HEK293 (cell line): Measurements from ENCODE around the gene KCTD11.

Source experiments
- CTCF ChIA-PET: fragments of 350-600 bp; formaldehyde crosslinking; extraction: SDS; loops from one replicate; lab custom pipeline; 2021; ENCODE audit warnings: antibody characterized with exemption; lab: Yijun Ruan, JAX
- POLR2A ChIA-PET: fragments of 300-600 bp; formaldehyde crosslinking; extraction: SDS; loops from one replicate; lab custom pipeline; 2020; ENCODE audit warnings: antibody characterized with exemption, inconsistent platforms; lab: Yijun Ruan, JAX
- H3K27ac ChIP-seq: fragments of 200-500 bp; sonication (Bioruptor generic); 2 replicates; pipeline ENCODE4 v1.5.1; 2014; ENCODE audit warnings: low read depth, low read length, control low read depth, inconsistent platforms; ENCODE audit errors: extremely low read depth
- H3K36me3 ChIP-seq, 2 experiments: fragments of 200-500 bp in 1 of 2; sonication (Bioruptor generic) in 1 of 2; 1 replicate in 1 of 2; 2 replicates in 1 of 2; pipeline ENCODE4 v1.5.1; 2014 to 2017; ENCODE audit warnings: inconsistent platforms in 2 of 2, low read length in 2 of 2; ENCODE audit not compliant: control insufficient read depth in 2 of 2, insufficient read depth in 1 of 2
- H3K4me1 ChIP-seq: fragments of 200-500 bp; sonication (Bioruptor generic); 2 replicates; pipeline ENCODE4 v1.5.1; 2014; ENCODE audit warnings: mild to moderate bottlenecking, low read length, inconsistent platforms; ENCODE audit not compliant: control insufficient read depth, insufficient read depth
- H3K4me3 ChIP-seq: 2 replicates; pipeline ENCODE4 v1.5.1; 2011; ENCODE audit warnings: low read depth, mild to moderate bottlenecking, control low read depth, low read length, moderate library complexity
- H3K9me3 ChIP-seq: fragments of 200-500 bp; sonication (Bioruptor generic); 2 replicates; pipeline ENCODE4 v1.5.1; 2014; ENCODE audit warnings: low read depth, low read length, inconsistent platforms; ENCODE audit not compliant: control insufficient read depth, insufficient read depth
- INSM2 ChIP-seq: fragments of 450-650 bp; formaldehyde crosslinking; IDR thresholded peaks from 2 replicates; pipeline ENCODE4 v1.5.1; 2016; ENCODE audit warnings: missing biosample characterization, missing genetic modification characterization
- KLF7 ChIP-seq: fragments of 450-650 bp; formaldehyde crosslinking; IDR thresholded peaks from 2 replicates; pipeline ENCODE4 v1.5.1; 2016; ENCODE audit warnings: missing biosample characterization, missing genetic modification characterization, borderline replicate concordance
- RBAK ChIP-seq: fragments of 450-650 bp; formaldehyde crosslinking; IDR thresholded peaks from 2 replicates; pipeline ENCODE4 v1.5.1; 2016; ENCODE audit warnings: missing biosample characterization, missing genetic modification characterization
- YY2 ChIP-seq: fragments of 450-650 bp; formaldehyde crosslinking; IDR thresholded peaks from 2 replicates; pipeline ENCODE4 v1.5.1; 2016; ENCODE audit warnings: missing biosample characterization, missing genetic modification characterization
- ZBTB17 ChIP-seq: fragments of 450-650 bp; formaldehyde crosslinking; IDR thresholded peaks from 2 replicates; pipeline ENCODE4 v1.5.1; 2016; ENCODE audit warnings: missing biosample characterization, missing genetic modification characterization
- ZBTB7A ChIP-seq: fragments of 450-650 bp; formaldehyde crosslinking; IDR thresholded peaks from 2 replicates; pipeline ENCODE4 v1.5.1; 2016; ENCODE audit warnings: low read depth, missing biosample characterization, missing genetic modification characterization
- ZNF121 ChIP-seq: fragments of 450-650 bp; formaldehyde crosslinking; IDR thresholded peaks from 2 replicates; pipeline ENCODE4 v1.5.1; 2016; ENCODE audit warnings: missing biosample characterization, missing genetic modification characterization
- ZNF280D ChIP-seq: fragments of 450-650 bp; formaldehyde crosslinking; IDR thresholded peaks from 2 replicates; pipeline ENCODE4 v1.5.1; 2016; ENCODE audit warnings: missing biosample characterization, missing genetic modification characterization
- ZNF292 ChIP-seq: fragments of 450-650 bp; formaldehyde crosslinking; IDR thresholded peaks from 2 replicates; pipeline ENCODE4 v1.5.1; 2016; ENCODE audit warnings: low read depth, missing biosample characterization, missing genetic modification characterization, borderline replicate concordance
- ZNF302 ChIP-seq: fragments of 450-650 bp; formaldehyde crosslinking; IDR thresholded peaks from 2 replicates; pipeline ENCODE4 v1.5.1; 2016; ENCODE audit warnings: missing biosample characterization, missing genetic modification characterization, low read depth
- ZNF366 ChIP-seq: fragments of 450-650 bp; formaldehyde crosslinking; conservative IDR thresholded peaks from 2 replicates; pipeline ENCODE4 v1.5.1; 2016; ENCODE audit warnings: missing biosample characterization, missing genetic modification characterization
- ZNF423 ChIP-seq: fragments of 450-650 bp; formaldehyde crosslinking; IDR thresholded peaks from 2 replicates; pipeline ENCODE4 v1.5.1; 2016; ENCODE audit warnings: missing biosample characterization, missing genetic modification characterization
- ZNF48 ChIP-seq: fragments of 450-650 bp; formaldehyde crosslinking; IDR thresholded peaks from 2 replicates; pipeline ENCODE4 v1.5.1; 2016; ENCODE audit warnings: missing biosample characterization, missing genetic modification characterization
- ZNF560 ChIP-seq: fragments of 450-650 bp; formaldehyde crosslinking; IDR thresholded peaks from 2 replicates; pipeline ENCODE4 v1.5.1; 2017; ENCODE audit warnings: missing biosample characterization, missing genetic modification characterization, borderline replicate concordance
- ZNF580 ChIP-seq: fragments of 450-650 bp; formaldehyde crosslinking; IDR thresholded peaks from 2 replicates; pipeline ENCODE4 v1.5.1; 2016; ENCODE audit warnings: missing biosample characterization, missing genetic modification characterization
- ZNF623 ChIP-seq: fragments of 450-650 bp; formaldehyde crosslinking; IDR thresholded peaks from 2 replicates; pipeline ENCODE4 v1.5.1; 2016; ENCODE audit warnings: missing biosample characterization, missing genetic modification characterization
- ZNF624 ChIP-seq: fragments of 450-650 bp; formaldehyde crosslinking; IDR thresholded peaks from 2 replicates; pipeline ENCODE4 v1.5.1; 2017; ENCODE audit warnings: missing biosample characterization, missing genetic modification characterization
- ZSCAN4 ChIP-seq: fragments of 450-650 bp; formaldehyde crosslinking; IDR thresholded peaks from 2 replicates; pipeline ENCODE4 v1.5.1; 2017; ENCODE audit warnings: missing biosample characterization, missing genetic modification characterization

Gene KCTD11

GRCh38 chr17:7367083-7367482, 15.1 kb downstream of the KCTD11 start:
- H3K27ac ChIP-seq = no peak overlapping the region
- POLR2A ChIA-PET = interaction anchor here (0.6 kb wide), 1 partner anchor 18 kb away, joined by 3 read pairs; no protein-coding TSS in a partner anchor
- CTCF ChIA-PET = interaction anchor here (0.7 to 2.6 kb wide), 3 partner anchors 11 to 37 kb away, joined by 3 to 13 read pairs (median 4); partner anchors contain the start of gene TMEM256
- no peak for TF ChIP-seq ZNF292 (tag by site-specific recombination)
- no peak for TF ChIP-seq ZBTB17 (tag by site-specific recombination)
- no peak for TF ChIP-seq KLF7 (tag by site-specific recombination)
- no peak for TF ChIP-seq ZNF48 (tag by site-specific recombination)
- no peak for TF ChIP-seq ZNF624 (tag by site-specific recombination)
- TF ChIP-seq ZNF560 (tag by site-specific recombination) = no peak
- TF ChIP-seq INSM2 (tag by site-specific recombination) = no peak
- TF ChIP-seq ZSCAN4 (tag by site-specific recombination) = no peak
- TF ChIP-seq ZNF302 (tag by site-specific recombination) = no peak
- no peak for TF ChIP-seq YY2
- TF ChIP-seq ZNF280D = no peak
- H3K4me1 ChIP-seq = no peaks in the 10 kb centered on the region
- H3K9me3 ChIP-seq = no peaks in the 10 kb centered on the region
- H3K4me3 ChIP-seq = no peak overlapping the region
- H3K36me3 ChIP-seq = no peaks in the 10 kb centered on the region

- Histone ChIP-seq H3K4me3 (no peak overlapping the region), H3K27ac (no peak overlapping the region), H3K9me3 (no peaks in the 10 kb centered on the region), H3K36me3 (no peaks in the 10 kb centered on the region), H3K4me1 (no peaks in the 10 kb centered on the region)
- ChIA-PET POLR2A (no interaction called here), CTCF (interaction anchor here (0.9 to 1.5 kb wide), 6 partner anchors 12 to 306 kb away, joined by 3 to 11 read pairs (median 4); partner anchors contain the start of gene TMEM256)
- TF ChIP-seq ZNF423 (no peak), ZNF623 (no peak), ZNF121 (tag by site-specific recombination) (no peak), ZBTB7A (no peak), RBAK (tag by site-specific recombination) (no peak), ZNF366 (tag by site-specific recombination) (no peak), ZNF580 (tag by site-specific recombination) (no peak)
These were observed 16.1 kb downstream of the KCTD11 start for GRCh38 chr17:7367918-7368598.
